Activated CD4-positive, alpha-beta T cell treated with anti-CD3 and anti-CD28 coated beads, Interleukin-2, amount 50 U/mL, for 48 hours (primary cell): ENCODE data around the gene FGD3.
A peak's percentile ranks its signal among the peaks of the same experiment; 100 is the strongest.

Source experiments
- DNase-seq, 2 experiments: peaks; one replicate each; pipeline ENCODE4 v3.0.0-alpha.2; 2020

The FGD3 gene

DNA sequence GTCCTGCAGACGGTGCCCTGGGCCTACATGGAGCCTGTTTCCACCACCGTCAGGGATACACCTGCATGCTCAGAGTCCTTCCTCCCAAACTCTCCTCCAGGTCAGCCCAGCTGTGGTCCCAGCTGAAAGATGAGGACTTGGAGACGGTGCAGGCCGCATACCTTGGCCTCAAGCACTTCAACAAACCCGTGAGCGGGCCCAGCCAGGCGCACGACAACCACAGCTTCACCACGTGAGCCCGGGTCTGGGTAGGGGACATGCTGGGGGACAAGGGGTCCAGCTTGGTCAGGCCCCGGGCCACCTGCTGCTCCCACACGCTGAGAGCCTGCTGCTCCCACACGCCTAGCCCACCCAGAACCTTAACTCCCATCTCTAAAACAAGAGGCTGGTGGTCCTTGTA is 132.0 kb downstream of the FGD3 start:
- DNase-seq: no peak

DNA sequence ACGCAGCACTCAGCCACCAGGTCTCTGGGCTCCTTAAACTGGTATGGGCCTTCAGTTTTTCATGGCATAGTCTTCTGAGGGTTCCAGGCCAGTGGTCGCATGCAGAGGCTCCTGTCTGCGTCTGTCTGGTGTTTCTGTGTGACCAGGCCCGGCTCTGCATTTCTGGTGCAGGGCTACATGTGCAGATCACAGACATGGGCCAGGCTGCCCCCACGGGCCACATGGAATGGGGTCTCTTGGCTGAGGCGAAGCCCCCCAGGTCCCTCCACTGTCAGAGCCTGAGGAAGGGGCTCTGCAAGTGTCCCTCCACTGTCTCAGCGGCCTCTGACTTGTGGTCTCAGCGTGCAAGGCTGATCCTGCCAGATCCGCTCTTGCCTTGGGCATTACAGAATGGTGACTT is 133.1 kb downstream of the FGD3 start:
- DNase-seq: no peak

DNA sequence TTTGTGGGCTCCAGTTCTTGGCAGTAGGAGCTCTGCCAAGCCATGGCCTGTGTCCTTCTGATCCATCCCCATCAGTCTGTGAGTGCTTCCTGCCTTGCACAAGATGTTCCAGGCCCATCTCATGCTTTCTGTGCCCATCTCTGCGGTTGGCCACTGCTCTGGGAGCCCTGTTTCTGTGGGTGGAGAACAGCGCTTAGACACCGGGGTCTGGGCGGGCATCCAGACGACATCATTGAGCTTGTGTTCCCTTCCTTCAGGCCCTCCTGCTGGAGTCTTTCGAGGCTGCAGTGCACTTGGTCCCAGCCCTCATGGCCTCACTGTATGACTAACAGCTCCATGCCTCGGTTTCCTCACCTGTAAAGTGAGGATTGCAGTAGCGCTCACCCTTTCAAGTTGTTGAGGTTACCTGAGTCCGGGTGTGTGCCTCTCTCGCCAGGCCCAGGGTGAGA is 133.8 kb downstream of the FGD3 start:
- DNase-seq: no peak

DNA sequence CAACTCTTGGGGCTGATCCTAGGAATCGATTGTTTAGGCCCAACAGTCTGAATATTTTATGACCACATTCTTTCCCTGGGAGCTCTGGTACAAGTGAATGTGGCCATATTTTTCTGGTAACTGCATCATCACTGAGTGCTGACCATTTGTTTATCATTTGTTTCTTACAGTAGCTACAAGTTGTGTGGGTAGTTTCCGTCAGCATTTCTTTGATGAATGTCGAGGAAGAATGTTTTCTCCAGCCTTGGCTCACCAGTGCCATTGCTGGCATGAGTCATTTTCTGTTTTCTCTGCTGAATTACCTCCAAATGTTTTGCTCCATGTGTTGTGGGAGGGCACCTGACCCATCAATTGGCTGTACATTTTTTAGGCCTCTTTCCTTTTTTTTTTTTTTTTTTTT is 134.6 kb downstream of the FGD3 start:
- no peak for DNase-seq

DNA sequence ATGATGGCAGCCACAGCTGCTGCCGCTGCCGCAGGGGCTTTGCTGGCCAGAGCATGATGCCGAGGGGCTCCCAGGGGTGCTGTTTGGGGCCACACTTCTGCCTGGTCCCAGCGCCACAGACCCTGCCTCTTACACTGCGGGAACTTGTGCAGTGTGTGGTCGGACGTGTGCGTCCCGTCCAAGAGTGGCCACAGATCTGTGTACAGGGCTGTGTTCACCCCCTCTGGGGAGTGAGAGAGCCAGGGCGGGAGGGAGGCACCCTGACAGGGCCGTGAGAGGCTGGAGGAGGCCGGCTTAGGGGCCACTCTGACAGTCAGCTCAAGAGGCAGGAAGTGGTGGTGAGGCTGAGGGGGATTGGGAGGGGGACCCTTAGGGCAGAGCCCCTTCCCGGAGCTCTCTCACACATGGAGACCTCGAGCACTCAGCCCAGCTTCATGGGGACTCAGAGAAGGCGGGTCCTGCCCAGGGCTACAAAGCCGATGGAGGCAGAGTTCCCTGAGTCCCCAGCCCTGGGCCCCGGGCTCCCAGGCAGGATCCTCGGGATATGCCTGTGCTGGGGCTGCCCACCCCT is 135.6 kb downstream of the FGD3 start:
- DNase-seq: peak in 1 of 2 experiments; percentile 31

DNA sequence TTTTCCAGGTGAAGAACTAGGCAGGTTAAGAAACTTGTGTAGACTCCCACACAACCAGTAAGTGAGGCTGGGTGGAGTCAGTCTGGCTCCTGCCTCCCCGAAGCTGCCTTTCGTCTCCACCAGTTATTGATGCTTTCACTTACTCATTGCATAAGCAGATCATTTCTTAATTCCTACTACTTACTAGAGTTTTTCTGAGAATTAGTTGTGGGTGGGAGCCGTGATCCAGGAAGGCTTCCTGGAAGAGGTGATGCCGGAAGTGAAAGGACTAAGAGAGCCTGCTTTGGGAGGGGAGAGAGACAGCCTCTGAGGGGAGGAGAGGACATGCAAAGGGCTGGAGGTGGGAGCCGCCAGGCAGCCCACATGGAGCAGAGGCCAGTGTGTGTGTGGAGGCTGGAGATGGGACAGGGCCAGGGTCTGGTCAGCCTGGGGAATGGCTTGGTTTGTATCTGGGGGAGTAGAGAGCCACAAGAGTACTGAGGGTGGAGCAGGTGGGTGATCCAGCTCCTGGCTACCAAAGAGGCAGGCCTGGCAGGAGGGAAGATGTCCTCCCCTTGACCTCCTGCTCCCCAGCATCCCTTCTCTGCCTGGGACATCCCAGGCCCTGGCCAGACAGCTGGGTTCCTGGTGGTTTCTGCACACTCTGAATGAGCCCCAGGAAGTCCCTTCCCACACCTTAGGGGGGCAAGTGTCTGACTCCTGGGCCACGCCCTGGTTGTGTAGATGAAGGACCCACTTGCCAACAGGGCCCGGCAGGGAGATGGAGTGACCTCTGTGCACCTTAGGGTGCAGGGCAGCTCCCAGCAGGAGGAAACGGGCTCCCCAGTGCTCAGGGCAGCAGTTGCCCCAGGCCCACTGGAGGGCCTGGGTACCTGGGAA is 136.5 kb downstream of the FGD3 start:
- peak; percentile 58 to 69 for DNase-seq

DNA sequence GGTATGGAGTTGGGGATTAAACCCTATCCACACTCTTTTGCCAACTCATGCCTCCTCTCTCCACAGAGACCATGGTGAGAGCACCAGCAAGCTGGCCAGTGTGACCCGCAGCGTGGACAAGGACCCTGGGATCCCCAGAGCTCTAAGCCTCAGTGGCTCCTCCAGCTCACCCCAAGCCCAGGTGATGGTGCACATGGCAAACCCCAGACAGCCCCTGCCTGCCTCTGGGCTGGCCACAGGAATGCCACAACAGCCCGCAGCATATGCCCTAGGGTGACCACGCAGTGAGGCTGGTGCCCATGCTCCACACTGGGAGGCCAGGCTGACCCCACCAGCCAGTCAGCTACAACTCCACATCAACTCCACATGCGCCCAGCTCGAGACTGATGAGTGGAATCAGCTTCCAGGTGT is 137.2 kb downstream of the FGD3 start:
- DNase-seq: no peak

DNA sequence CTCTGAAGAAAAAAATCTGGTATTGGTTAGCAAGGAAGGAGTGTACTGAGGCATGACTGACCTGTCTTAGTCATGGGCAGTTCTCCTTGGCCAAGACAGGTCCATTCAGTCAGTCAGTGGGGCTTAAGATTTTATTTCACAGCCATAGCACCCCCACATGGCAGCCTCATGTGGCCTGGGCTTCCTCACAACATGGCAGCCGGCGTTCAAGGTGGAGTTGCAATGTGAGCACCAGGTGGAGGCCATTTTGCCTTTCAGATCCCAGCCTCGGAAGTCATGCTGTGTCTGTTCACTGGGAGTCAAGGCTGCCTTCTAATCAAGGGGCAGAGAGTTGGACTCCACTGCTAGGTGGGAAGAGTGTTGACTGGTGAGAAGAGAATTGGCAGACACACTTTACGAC is 138.4 kb downstream of the FGD3 start:
- DNase-seq: no peak
